Left ventricle myocardium inferior (tissue), 1 donor: ENCODE results near the gene NDUFA8. TPM values are rescaled to one million over a fixed set of nuclear protein-coding genes. Genes with fewer than 3 reads are reported as not detected.

Source experiments
- DNase-seq: peaks from one replicate; pipeline ENCODE4 v3.0.0-alpha.2; 2020
- H3K27ac ChIP-seq: fragments of 200-600 bp; replicated peaks from 2 replicates; pipeline ENCODE4 v1.8.0; 2021
- H3K27me3 ChIP-seq: fragments of 200-600 bp; 2 replicates; pipeline ENCODE4 v1.8.0; 2021; ENCODE audit warnings: low read depth
- H3K36me3 ChIP-seq: fragments of 200-600 bp; 2 replicates; pipeline ENCODE4 v1.8.0; 2021
- H3K4me1 ChIP-seq: fragments of 200-600 bp; 2 replicates; pipeline ENCODE4 v1.8.0; 2021
- H3K4me3 ChIP-seq: fragments of 200-600 bp; 2 replicates; pipeline ENCODE4 v1.8.0; 2021; ENCODE audit warnings: mild to moderate bottlenecking, moderate library complexity
- H3K9me3 ChIP-seq: fragments of 200-600 bp; replicated peaks from 2 replicates; pipeline ENCODE4 v1.8.0; 2021
- intact Hi-C: fragments of 100-400 bp; cut with micrococcal nuclease; formaldehyde crosslinking; loops from one replicate; pipeline ENCODE4 v1.11.0; 2022
- total RNA-seq: library from RNA; stranded (reverse); fragmentation: NEBNext Ultra II Directional; extraction: Animal tissue kit (Norgen Biotek cat#: 25700); gene quantifications from one replicate; pipeline ENCODE4 v1.2.1, GENCODE V29; 2021
- TF ChIP-seq, protein P1 (sequence below): fragments of 200-600 bp; IDR thresholded peaks from 2 replicates; pipeline ENCODE4 v1.8.0; 2021; ENCODE audit warnings: antibody characterized with exemption, mild to moderate bottlenecking, borderline replicate concordance
- donor health status: DM: no; HTN: yes; CAD: no; lungs with severe emphysema.

NDUFA8 gene
- total RNA-seq, 1 donor from 2014 or later, result 311 TPM

DNA sequence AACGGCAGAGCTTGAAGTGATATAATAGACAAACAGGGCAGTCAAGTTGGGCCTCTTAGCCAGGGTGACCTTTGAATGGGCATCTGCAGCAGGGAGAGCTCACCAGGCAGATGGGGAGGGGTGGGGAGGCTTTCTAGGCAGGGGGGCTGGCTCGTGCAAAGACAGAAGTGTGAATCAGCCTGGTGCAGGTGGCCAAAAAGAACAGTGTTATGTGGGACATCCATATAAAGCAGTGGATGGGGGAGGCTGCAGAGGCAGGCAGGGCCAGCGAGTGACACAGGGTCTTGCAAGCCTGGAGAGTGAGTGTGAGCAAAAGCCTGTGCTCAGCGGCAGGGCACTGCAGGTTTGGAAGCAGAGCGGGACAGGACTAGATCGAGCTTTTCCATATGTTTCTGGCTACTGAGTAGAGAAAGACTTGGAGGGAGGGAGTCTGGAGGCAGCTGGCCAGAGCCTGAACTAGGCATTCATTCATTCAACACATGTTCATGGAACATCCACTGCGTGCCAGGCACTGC, 52.2 kb downstream of the NDUFA8 start:
- no peaks in the 10 kb centered on the region for H3K27me3 ChIP-seq
- peaks cover 15% of the 10 kb centered on the region for H3K4me1 ChIP-seq
- intact Hi-C loops, result loop anchor here (10.0 kb wide), 1 partner anchor 697 kb away; the partner anchor contains the start of gene OR1K1
- H3K4me3 ChIP-seq, result no peak overlapping the region
- no peak for DNase-seq
- TF ChIP-seq, protein P1, sequence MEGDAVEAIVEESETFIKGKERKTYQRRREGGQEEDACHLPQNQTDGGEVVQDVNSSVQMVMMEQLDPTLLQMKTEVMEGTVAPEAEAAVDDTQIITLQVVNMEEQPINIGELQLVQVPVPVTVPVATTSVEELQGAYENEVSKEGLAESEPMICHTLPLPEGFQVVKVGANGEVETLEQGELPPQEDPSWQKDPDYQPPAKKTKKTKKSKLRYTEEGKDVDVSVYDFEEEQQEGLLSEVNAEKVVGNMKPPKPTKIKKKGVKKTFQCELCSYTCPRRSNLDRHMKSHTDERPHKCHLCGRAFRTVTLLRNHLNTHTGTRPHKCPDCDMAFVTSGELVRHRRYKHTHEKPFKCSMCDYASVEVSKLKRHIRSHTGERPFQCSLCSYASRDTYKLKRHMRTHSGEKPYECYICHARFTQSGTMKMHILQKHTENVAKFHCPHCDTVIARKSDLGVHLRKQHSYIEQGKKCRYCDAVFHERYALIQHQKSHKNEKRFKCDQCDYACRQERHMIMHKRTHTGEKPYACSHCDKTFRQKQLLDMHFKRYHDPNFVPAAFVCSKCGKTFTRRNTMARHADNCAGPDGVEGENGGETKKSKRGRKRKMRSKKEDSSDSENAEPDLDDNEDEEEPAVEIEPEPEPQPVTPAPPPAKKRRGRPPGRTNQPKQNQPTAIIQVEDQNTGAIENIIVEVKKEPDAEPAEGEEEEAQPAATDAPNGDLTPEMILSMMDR, result no peak
- H3K27ac ChIP-seq, result peak overlapping the region; percentile 27
- H3K36me3 ChIP-seq, result no peaks in the 10 kb centered on the region
- H3K9me3 ChIP-seq, result peaks cover 20% of the 10 kb centered on the region

DNA sequence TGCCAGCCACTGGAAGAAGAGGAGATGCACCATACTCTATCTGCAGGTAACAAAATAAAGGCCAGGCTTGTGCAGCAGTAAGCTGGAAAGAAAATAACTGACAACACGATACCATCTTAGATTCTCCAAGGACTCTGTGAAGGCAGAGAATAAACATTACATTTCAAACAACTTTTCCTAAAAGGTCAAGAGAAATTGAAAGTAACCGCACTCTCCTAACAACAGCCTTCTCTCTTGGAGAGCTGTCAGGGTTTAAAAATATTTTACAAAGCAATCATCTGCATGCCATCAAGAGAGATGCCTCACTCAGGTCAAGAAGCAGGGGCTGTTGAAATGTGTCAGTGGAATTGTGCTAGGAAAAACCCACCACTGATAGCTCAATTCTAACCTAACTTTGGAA, 53.0 kb downstream of the NDUFA8 start:
- intact Hi-C loops, result loop anchor here (10.0 kb wide), 1 partner anchor 698 kb away; the partner anchor contains the start of gene OR1K1

DNA sequence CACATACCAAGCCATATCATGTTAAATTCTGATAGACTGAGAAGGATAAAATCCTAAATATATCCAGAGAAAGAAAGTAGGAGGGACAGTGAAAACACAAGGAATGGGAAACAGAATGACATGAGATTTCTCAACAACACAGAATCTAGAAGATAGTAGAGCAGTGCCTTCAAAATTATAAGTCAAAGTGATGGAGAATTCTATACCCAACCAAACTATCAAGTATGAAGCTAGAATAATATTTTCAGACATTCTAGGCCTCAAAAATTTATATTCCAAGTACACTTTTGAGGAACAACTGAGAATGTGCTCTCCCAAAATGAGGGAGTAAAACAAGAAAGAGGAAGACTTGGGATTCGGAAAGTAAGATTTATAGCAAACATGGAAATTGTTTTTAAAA, 55.6 kb downstream of the NDUFA8 start:
- Histone ChIP-seq H3K36me3 (no peaks in the 10 kb centered on the region), H3K9me3 (peaks cover 20% of the 10 kb centered on the region), H3K27me3 (no peaks in the 10 kb centered on the region), H3K4me3 (no peak overlapping the region), H3K4me1 (peaks cover 15% of the 10 kb centered on the region), H3K27ac (no peak overlapping the region)
- intact Hi-C loops, result loop anchor here (10.0 kb wide), 1 partner anchor 701 kb away; the partner anchor contains the start of gene OR1K1
- no peak for DNase-seq
- TF ChIP-seq, protein P1, result no peak

More for the DNA sequence above, 53.0 kb downstream of the NDUFA8 start:
- TF ChIP-seq, protein P1, result no peak
- Histone ChIP-seq H3K9me3 (peaks cover 20% of the 10 kb centered on the region), H3K4me1 (peaks cover 15% of the 10 kb centered on the region), H3K4me3 (no peak overlapping the region), H3K27ac (peak overlapping the region; percentile 27), H3K36me3 (no peaks in the 10 kb centered on the region), H3K27me3 (no peaks in the 10 kb centered on the region)
- no peak for DNase-seq

DNA sequence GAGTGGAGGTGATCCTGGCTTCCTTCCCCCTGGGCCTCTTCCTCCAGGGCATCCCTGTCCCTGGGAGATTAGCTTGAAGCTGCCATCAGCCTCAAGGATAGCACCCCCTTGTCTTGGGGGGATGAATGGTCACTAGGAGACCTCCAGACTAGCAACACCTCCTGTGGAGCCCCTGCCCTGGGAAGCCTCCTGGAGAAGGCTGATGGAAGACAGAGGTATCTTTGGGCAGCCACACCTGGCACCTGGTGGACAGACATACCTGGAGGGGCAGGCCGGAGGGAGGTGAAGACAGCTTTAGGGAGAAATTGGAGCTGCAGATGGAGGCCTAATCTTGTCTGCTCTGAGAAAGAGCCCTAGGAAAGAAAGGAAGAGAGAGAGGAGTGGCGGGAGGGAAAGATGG, 57.4 kb downstream of the NDUFA8 start:
- H3K9me3 ChIP-seq, result peaks cover 20% of the 10 kb centered on the region
- intact Hi-C loops, result loop anchor here (10.0 kb wide), 1 partner anchor 703 kb away; the partner anchor contains the start of gene OR1K1
- H3K27me3 ChIP-seq, result no peaks in the 10 kb centered on the region
- H3K36me3 ChIP-seq, result no peaks in the 10 kb centered on the region
- H3K27ac ChIP-seq, result no peak overlapping the region
- no peak overlapping the region for H3K4me3 ChIP-seq
- TF ChIP-seq, protein P1, result no peak
- peaks cover 7% of the 10 kb centered on the region for H3K4me1 ChIP-seq
- DNase-seq, result no peak

DNA sequence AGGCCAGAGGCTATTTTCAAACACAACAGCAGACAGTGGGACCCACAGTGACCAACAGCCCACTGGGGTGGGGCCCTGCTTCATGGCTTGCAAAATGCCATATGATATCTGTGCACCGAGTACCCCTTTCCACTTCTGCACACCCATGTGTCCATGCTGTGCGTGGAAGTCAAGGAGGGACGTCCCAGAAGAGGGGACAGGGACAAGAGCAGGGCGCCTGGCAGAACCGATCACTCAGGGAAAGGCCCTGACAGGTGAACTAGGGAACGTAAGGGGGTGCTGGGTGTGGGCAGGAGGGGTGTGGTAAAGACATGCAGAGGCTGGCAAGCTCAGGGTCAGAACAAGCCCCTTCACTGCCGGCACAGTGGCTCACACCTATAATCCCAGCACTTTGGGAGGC, 58.8 kb downstream of the NDUFA8 start:
- Histone ChIP-seq H3K27me3 (no peaks in the 10 kb centered on the region), H3K27ac (no peak overlapping the region), H3K4me1 (no peaks in the 10 kb centered on the region), H3K36me3 (no peaks in the 10 kb centered on the region), H3K4me3 (no peak overlapping the region), H3K9me3 (peaks cover 20% of the 10 kb centered on the region)
- no peak for DNase-seq
- intact Hi-C loops, result loop anchor here (10.0 kb wide), 1 partner anchor 704 kb away; the partner anchor contains the start of gene OR1K1
- TF ChIP-seq, protein P1, result no peak
